K562 (cell line): Measurements from ENCODE around the gene NPB. TPM values are rescaled to one million over a fixed set of nuclear protein-coding genes. Genes with fewer than 3 reads are reported as not detected.

Experiments
- ATF1 ChIP-seq, 2 experiments: fragments of 450-650 bp in 1 of 2; IDR thresholded peaks; 2 replicates each; pipeline ENCODE4 v1.6.1; 2016; ENCODE audit warnings: missing compliant biosample characterization in 1 of 2, missing genetic modification characterization in 1 of 2
- CBFA2T3 ChIP-seq: fragments of 450-650 bp; IDR thresholded peaks from 2 replicates; pipeline ENCODE4 v1.6.1; 2017
- EP300 ChIP-seq: IDR thresholded peaks from 2 replicates; pipeline ENCODE4 v1.6.1; 2012; ENCODE audit warnings: low read length, improper control_type of control experiment
- ERF ChIP-seq: fragments of 450-650 bp; formaldehyde crosslinking; IDR thresholded peaks from 2 replicates; pipeline ENCODE4 v1.4.0; 2020; ENCODE audit warnings: mild to moderate bottlenecking, mixed read lengths
- GABPB1 ChIP-seq: sonication (generic); formaldehyde crosslinking; IDR thresholded peaks from 2 replicates; pipeline ENCODE4 v1.8.0; 2022; ENCODE audit warnings: mild to moderate bottlenecking, missing genetic modification reagents
- KLF1 ChIP-seq: fragments of 450-650 bp; IDR thresholded peaks from 2 replicates; pipeline ENCODE4 v1.6.1; 2016; ENCODE audit warnings: missing genetic modification characterization, missing compliant biosample characterization
- RBFOX2 ChIP-seq: fragments of 200-400 bp; formaldehyde crosslinking; IDR thresholded peaks from 2 replicates; pipeline ENCODE4 v1.6.1; 2017; ENCODE audit warnings: low read depth, mild to moderate bottlenecking, low read length, moderate library complexity
- RFX7 ChIP-seq: fragments of 250-450 bp; sonication (Bioruptor Pico); IDR thresholded peaks from 2 replicates; pipeline ENCODE4 v1.5.1; 2021; ENCODE audit warnings: mild to moderate bottlenecking
- TBP ChIP-seq: optimal IDR thresholded peaks from 2 replicates; pipeline ENCODE3; 2011; ENCODE audit warnings: low read depth, low read length, improper control_type of control experiment
- TFAM ChIP-seq: fragments of 250-450 bp; sonication (Bioruptor Pico); conservative IDR thresholded peaks from 2 replicates; pipeline ENCODE4 v1.5.0; 2021; ENCODE audit warnings: mild to moderate bottlenecking, moderate library complexity
- YY1 ChIP-seq, 3 experiments: IDR thresholded peaks; 2 replicates each; pipeline ENCODE4 v1.6.1; 2011; ENCODE audit warnings: low read length in 2 of 3, mild to moderate bottlenecking in 2 of 3, moderate library complexity in 2 of 3, borderline replicate concordance in 1 of 3, control low read depth in 1 of 3, low read depth in 1 of 3; ENCODE audit not compliant: insufficient read depth in 3 of 3, insufficient replicate concordance in 2 of 3, control insufficient read depth in 1 of 3, insufficient read length in 1 of 3; ENCODE audit errors: extremely low read depth in 1 of 3
- ZKSCAN8 ChIP-seq: fragments of 200-800 bp; sonication (Bioruptor generic); IDR thresholded peaks from 2 replicates; pipeline ENCODE4 v1.6.1; 2016; ENCODE audit warnings: missing genetic modification characterization, missing compliant biosample characterization
- ZNF174 ChIP-seq: fragments of 250-450 bp; sonication (Bioruptor Pico); IDR thresholded peaks from 2 replicates; pipeline ENCODE4 v1.4.0; 2020; ENCODE audit warnings: mild to moderate bottlenecking
- ZNF224 ChIP-seq: sonication (generic); formaldehyde crosslinking; IDR thresholded peaks from 2 replicates; pipeline ENCODE4 v1.8.0; 2022; ENCODE audit warnings: mild to moderate bottlenecking, missing genetic modification reagents
- polyA plus RNA-seq, 8 experiments: library from polyadenylated mRNA; depleted of rRNA in 4 of 8; stranded (reverse) in 5 of 8; unstranded in 3 of 8; fragments of >200 nt; fragmentation: Nextera tagmentation in 2 of 8; fragmentation: Illumina TruSeq in 1 of 8; extraction: Ambion mirVana in 2 of 8; extraction: Trizol in 1 of 8; gene quantifications; 2 replicates each; pipeline versions ENCODE4 v1.2.1 to v1.2.3, GENCODE V29; 2011 to 2014; ENCODE audit warnings: inconsistent platforms in 1 of 8, missing spikeins in 1 of 8
- total RNA-seq, 7 experiments: library from RNA; depleted of rRNA in 6 of 7; stranded (reverse); fragments of >200 nt in 6 of 7; fragmentation: Illumina TruSeq in 2 of 7; extraction: Trizol in 2 of 7; gene quantifications; 2 replicates each; pipeline versions ENCODE4 v1.2.1 to v1.2.3, GENCODE V29; 2011 to 2021; ENCODE audit warnings: low replicate concordance in 1 of 7
- TF ChIP-seq, protein P1 (sequence below): sonication (generic); formaldehyde crosslinking; IDR thresholded peaks from 2 replicates; pipeline ENCODE4 v1.8.0; 2022; ENCODE audit warnings: mild to moderate bottlenecking, missing genetic modification reagents, borderline replicate concordance
- TF ChIP-seq, protein P2 (sequence below): fragments of 450-650 bp; IDR thresholded peaks from 2 replicates; pipeline ENCODE4 v1.6.1; 2018; ENCODE audit not compliant: partially characterized antibody
- TF ChIP-seq, protein P3 (sequence below): fragments of 450-650 bp; IDR thresholded peaks from 2 replicates; pipeline ENCODE4 v1.6.1; 2014; ENCODE audit warnings: low read depth, mild to moderate bottlenecking, moderate library complexity, borderline replicate concordance

Gene NPB
- total and polyA plus RNA-seq, 9 of the 15 experiments (the other 6 are each of a cell fraction or from before 2014, with no cell fraction given) = 0.03 to 0.61 (median 0.14) TPM; not detected in 2

GRCh38 chr17:81870131-81870980, 31.7 kb upstream of the NPB start (continued):
- TF ChIP-seq EP300 (no peak), YY1 (IDR thresholded peaks at IDR 0.05; ENCODE audit: borderline replicate concordance in 1 of 3, control insufficient read depth in 1 of 3, extremely low read depth in 1 of 3, insufficient read depth in 3 of 3, insufficient read length in 1 of 3, insufficient replicate concordance in 2 of 3, low read depth in 1 of 3, low read length in 2 of 3) (peak; percentile 26 to 64 (median 44)), CBFA2T3 (no peak), TFAM (no peak), ZKSCAN8 (CRISPR knock-in tag) (no peak), GABPB1 (CRISPR knock-in tag) (peak; percentile 46; the same call in 1 of the 2 replicates), KLF1 (tag) (peak; percentile 62; the same call in 1 of the 2 replicates), RBFOX2 (peak; percentile 25), ATF1 (CRISPR knock-in tag; IDR thresholded peaks at IDR 0.05) (no peak), ATF1 (tag; IDR thresholded peaks at IDR 0.05) (0 out of 2 replicates have a peak, but pooled peaks have one; percentile 1), ZNF224 (CRISPR knock-in tag) (no peak), RFX7 (no peak), ZNF174 (no peak), TBP (peak; percentile 18), ERF (0 out of 2 replicates have a peak, but pooled peaks have one; percentile 24)
- TF ChIP-seq, protein P1, sequence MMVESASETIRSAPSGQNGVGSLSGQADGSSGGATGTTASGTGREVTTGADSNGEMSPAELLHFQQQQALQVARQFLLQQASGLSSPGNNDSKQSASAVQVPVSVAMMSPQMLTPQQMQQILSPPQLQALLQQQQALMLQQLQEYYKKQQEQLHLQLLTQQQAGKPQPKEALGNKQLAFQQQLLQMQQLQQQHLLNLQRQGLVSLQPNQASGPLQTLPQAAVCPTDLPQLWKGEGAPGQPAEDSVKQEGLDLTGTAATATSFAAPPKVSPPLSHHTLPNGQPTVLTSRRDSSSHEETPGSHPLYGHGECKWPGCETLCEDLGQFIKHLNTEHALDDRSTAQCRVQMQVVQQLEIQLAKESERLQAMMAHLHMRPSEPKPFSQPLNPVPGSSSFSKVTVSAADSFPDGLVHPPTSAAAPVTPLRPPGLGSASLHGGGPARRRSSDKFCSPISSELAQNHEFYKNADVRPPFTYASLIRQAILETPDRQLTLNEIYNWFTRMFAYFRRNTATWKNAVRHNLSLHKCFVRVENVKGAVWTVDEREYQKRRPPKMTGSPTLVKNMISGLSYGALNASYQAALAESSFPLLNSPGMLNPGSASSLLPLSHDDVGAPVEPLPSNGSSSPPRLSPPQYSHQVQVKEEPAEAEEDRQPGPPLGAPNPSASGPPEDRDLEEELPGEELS (CRISPR knock-in tag) = 0 out of 2 replicates have a peak, but pooled peaks have one; percentile 17
- TF ChIP-seq, protein P2, sequence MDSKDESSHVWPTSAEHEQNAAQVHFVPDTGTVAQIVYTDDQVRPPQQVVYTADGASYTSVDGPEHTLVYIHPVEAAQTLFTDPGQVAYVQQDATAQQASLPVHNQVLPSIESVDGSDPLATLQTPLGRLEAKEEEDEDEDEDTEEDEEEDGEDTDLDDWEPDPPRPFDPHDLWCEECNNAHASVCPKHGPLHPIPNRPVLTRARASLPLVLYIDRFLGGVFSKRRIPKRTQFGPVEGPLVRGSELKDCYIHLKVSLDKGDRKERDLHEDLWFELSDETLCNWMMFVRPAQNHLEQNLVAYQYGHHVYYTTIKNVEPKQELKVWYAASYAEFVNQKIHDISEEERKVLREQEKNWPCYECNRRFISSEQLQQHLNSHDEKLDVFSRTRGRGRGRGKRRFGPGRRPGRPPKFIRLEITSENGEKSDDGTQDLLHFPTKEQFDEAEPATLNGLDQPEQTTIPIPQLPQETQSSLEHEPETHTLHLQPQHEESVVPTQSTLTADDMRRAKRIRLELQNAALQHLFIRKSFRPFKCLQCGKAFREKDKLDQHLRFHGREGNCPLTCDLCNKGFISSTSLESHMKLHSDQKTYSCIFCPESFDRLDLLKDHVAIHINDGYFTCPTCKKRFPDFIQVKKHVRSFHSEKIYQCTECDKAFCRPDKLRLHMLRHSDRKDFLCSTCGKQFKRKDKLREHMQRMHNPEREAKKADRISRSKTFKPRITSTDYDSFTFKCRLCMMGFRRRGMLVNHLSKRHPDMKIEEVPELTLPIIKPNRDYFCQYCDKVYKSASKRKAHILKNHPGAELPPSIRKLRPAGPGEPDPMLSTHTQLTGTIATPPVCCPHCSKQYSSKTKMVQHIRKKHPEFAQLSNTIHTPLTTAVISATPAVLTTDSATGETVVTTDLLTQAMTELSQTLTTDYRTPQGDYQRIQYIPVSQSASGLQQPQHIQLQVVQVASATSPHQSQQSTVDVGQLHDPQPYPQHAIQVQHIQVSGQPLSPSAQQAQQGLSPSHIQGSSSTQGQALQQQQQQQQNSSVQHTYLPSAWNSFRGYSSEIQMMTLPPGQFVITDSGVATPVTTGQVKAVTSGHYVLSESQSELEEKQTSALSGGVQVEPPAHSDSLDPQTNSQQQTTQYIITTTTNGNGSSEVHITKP = no peak
- TF ChIP-seq, protein P3, sequence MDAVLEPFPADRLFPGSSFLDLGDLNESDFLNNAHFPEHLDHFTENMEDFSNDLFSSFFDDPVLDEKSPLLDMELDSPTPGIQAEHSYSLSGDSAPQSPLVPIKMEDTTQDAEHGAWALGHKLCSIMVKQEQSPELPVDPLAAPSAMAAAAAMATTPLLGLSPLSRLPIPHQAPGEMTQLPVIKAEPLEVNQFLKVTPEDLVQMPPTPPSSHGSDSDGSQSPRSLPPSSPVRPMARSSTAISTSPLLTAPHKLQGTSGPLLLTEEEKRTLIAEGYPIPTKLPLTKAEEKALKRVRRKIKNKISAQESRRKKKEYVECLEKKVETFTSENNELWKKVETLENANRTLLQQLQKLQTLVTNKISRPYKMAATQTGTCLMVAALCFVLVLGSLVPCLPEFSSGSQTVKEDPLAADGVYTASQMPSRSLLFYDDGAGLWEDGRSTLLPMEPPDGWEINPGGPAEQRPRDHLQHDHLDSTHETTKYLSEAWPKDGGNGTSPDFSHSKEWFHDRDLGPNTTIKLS = no peak
